ENCODE data around the gene CTCFL.

DNA sequence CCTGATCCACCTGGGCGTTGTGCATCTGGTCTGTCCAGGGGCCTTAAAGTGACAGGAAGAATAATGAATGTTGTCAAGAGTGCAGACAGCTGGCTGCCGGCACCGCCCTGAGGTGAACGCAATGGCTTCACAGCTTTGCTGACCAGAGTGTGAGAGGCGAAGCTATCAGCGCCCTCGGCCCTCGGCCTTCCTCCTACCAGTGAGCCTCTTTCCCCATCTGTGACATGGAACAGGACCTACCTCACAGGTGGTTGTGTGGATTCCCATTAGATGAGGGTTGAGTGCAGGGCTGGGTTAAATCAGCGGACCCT is 54.8 kb downstream of the CTCFL start:
- TF ChIP-seq POLR2A (IDR thresholded peaks at IDR 0.05) = no peak
- TF ChIP-seq, protein P1, sequence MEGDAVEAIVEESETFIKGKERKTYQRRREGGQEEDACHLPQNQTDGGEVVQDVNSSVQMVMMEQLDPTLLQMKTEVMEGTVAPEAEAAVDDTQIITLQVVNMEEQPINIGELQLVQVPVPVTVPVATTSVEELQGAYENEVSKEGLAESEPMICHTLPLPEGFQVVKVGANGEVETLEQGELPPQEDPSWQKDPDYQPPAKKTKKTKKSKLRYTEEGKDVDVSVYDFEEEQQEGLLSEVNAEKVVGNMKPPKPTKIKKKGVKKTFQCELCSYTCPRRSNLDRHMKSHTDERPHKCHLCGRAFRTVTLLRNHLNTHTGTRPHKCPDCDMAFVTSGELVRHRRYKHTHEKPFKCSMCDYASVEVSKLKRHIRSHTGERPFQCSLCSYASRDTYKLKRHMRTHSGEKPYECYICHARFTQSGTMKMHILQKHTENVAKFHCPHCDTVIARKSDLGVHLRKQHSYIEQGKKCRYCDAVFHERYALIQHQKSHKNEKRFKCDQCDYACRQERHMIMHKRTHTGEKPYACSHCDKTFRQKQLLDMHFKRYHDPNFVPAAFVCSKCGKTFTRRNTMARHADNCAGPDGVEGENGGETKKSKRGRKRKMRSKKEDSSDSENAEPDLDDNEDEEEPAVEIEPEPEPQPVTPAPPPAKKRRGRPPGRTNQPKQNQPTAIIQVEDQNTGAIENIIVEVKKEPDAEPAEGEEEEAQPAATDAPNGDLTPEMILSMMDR (IDR thresholded peaks at IDR 0.05) = no peak

Data from lower leg skin (tissue), 3 donors.